ENCODE results near the gene OTUB1. TPM values are rescaled to one million over a fixed set of nuclear protein-coding genes. Genes with fewer than 3 reads are reported as not detected.

The OTUB1 gene
- polyA plus RNA-seq, 2 of the 4 experiments (the other 2 are of a cell fraction), result 97.4 to 113 TPM

DNA sequence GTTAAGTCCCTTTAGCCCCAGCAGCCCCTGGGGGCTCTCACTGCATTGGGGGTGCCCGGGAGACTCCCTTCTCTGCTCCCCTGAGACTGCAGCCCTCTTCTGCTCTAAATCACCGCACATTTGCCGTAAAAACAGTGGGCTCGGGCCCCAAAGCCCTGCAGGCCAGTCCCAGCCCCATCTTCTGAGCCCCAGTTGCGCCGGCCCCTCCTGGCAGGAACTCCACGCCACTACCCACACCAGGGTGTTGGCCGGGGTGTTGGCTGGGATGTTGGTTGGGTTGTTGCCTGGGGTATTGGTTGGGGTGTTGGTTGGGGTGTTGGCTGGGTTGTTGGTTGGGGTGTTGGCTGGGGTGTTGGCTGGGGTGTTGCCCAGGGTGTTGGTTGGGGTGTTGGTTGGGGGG lies 23.5 kb downstream of the OTUB1 start:
- H3K27ac ChIP-seq, result no peak overlapping the region
- WGBS (ENCODE audit: missing lambda C conversion rate), result 92% methylated on average over 8 of the region's 8 CpGs
- TF ChIP-seq FOSL2 (IDR thresholded peaks at IDR 0.05), result no peak
- no peak for TF ChIP-seq FOSL2 (CRISPR knock-in tag; IDR thresholded peaks at IDR 0.05)
- no peak for TF ChIP-seq HOXA7 (CRISPR knock-in tag; IDR thresholded peaks at IDR 0.05)
- no peak for TF ChIP-seq CHD4 (IDR thresholded peaks at IDR 0.05; ENCODE audit: borderline replicate concordance)
- no peak for TF ChIP-seq ESRRA (IDR thresholded peaks at IDR 0.05; ENCODE audit: borderline replicate concordance, low read length)
- TF ChIP-seq EHMT2 (IDR thresholded peaks at IDR 0.05; ENCODE audit: low read depth), result no peak
- TF ChIP-seq JUN (IDR thresholded peaks at IDR 0.05), result no peak
- no peak for TF ChIP-seq ZFP36 (IDR thresholded peaks at IDR 0.05; ENCODE audit: borderline replicate concordance, partially characterized antibody)
- no peak for TF ChIP-seq TFCP2L1 (CRISPR knock-in tag; IDR thresholded peaks at IDR 0.05)
- TF ChIP-seq, protein P1, sequence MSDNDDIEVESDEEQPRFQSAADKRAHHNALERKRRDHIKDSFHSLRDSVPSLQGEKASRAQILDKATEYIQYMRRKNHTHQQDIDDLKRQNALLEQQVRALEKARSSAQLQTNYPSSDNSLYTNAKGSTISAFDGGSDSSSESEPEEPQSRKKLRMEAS (IDR thresholded peaks at IDR 0.05), result no peak
- H3K4me2 ChIP-seq, result no peak overlapping the region
- H3K4me1 ChIP-seq, result peaks cover 32% of the 10 kb centered on the region
- H3K4me3 ChIP-seq, result no peak overlapping the region
- ChIA-PET POLR2A (interaction anchor here (0.7 kb wide), 1 partner anchor 41 kb away, joined by 4 read pairs; no protein-coding TSS in a partner anchor), CTCF (interaction anchor here (6.2 kb wide), 1 partner anchor 138 kb away, joined by 41 read pairs; no protein-coding TSS in a partner anchor)
- FAIRE-seq (no peak), DNase-seq (ENCODE audit: low read depth in 1 of 2, low spot score in 1 of 2) (no peak), ATAC-seq (no peak)
- 0 out of 3 replicates have a peak, but pooled peaks cover 3% of the 10 kb centered on the region for H3K9me3 ChIP-seq

DNA sequence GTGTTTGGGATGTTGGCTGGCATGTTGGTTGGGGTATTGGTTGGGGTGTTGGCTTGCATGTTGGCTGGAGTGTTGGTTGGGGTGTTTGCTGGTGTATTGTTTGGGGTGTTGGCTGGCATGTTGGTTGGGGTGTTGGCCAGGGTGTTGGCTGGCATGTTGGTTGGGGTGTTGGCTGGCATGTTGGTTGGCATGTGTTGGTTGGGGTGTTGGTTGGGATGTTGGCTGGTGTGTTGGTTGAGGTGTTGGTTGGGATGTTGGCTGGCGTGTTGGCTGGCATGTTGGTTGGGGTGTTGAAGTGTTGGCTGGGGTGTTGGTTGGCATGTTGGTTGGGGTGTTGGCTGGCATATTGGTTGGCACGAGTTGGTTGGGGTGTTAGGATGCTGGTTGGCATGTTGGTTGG lies 24.5 kb downstream of the OTUB1 start:
- CTCF ChIA-PET, result no interaction called here
- DNase-seq (ENCODE audit: low read depth in 1 of 2, low spot score in 1 of 2), result no peak
- TF ChIP-seq ZC3H11A (IDR thresholded peaks at IDR 0.05), result no peak
- peak; percentile 21; the same call in 1 of the 2 replicates for TF ChIP-seq EHMT2 (IDR thresholded peaks at IDR 0.05; ENCODE audit: low read depth)
- no peak overlapping the region for H3K4me2 ChIP-seq
- ATAC-seq, result no peak
- H3K27ac ChIP-seq, result no peak overlapping the region
- 0 out of 3 replicates have a peak, but pooled peaks cover 3% of the 10 kb centered on the region for H3K9me3 ChIP-seq
- POLR2A ChIA-PET, result no interaction called here
- FAIRE-seq, result no peak
- no peak overlapping the region for H3K4me3 ChIP-seq
- H3K4me1 ChIP-seq, result peaks cover 26% of the 10 kb centered on the region
- 85% methylated on average over 2 of the region's 2 CpGs for WGBS (ENCODE audit: missing lambda C conversion rate)

DNA sequence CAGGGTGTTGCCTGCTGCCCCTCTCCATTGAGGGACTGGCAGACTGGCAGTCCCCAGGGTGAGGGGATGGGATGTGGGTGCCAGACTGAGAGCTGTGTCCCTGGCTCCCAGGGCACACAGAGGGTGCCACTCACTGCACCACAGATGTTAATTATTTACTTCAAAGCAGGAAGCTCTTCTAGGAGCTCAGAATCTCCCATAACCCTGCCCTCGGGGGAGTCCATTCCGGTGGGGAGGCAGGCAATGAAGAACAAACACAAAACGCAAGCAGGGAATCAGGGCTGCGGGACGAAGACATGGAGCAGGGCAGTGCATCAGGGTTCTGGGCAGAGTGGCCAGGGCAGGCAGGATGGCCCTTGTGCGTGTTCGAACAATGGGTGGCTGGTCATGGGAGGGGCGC lies 25.1 kb downstream of the OTUB1 start:
- H3K4me3 ChIP-seq, result no peak overlapping the region
- TF ChIP-seq EHMT2 (IDR thresholded peaks at IDR 0.05; ENCODE audit: low read depth) (no peak), PHF8 (IDR thresholded peaks at IDR 0.05; ENCODE audit: borderline replicate concordance, low read depth) (no peak), FOSB (CRISPR knock-in tag; IDR thresholded peaks at IDR 0.05) (no peak), POLR2AphosphoS2 (conservative IDR thresholded peaks at IDR 0.05; ENCODE audit: low read length) (no peak), MAFK (IDR thresholded peaks at IDR 0.05; ENCODE audit: partially characterized antibody) (no peak), KDM5A (IDR thresholded peaks at IDR 0.05) (no peak), HDAC2 (IDR thresholded peaks at IDR 0.05) (no peak), HOXB13 (CRISPR knock-in tag; IDR thresholded peaks at IDR 0.05; ENCODE audit: low read depth) (no peak), KDM1A (IDR thresholded peaks at IDR 0.05; ENCODE audit: low read depth) (no peak), MYC (IDR thresholded peaks at IDR 0.05; ENCODE audit: borderline replicate concordance, low read length) (no peak), JUNB (IDR thresholded peaks at IDR 0.05) (no peak), CHD4 (IDR thresholded peaks at IDR 0.05; ENCODE audit: borderline replicate concordance) (no peak)
- TF ChIP-seq, protein P2, sequence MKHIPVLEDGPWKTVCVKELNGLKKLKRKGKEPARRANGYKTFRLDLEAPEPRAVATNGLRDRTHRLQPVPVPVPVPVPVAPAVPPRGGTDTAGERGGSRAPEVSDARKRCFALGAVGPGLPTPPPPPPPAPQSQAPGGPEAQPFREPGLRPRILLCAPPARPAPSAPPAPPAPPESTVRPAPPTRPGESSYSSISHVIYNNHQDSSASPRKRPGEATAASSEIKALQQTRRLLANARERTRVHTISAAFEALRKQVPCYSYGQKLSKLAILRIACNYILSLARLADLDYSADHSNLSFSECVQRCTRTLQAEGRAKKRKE (CRISPR knock-in tag; IDR thresholded peaks at IDR 0.05; ENCODE audit: low read depth), result no peak
- TF ChIP-seq, protein P1 (IDR thresholded peaks at IDR 0.05), result no peak
- ChIA-PET POLR2A (no interaction called here), CTCF (no interaction called here)
- ATAC-seq, result no peak
- 63% methylated on average over 8 of the region's 8 CpGs for WGBS (ENCODE audit: missing lambda C conversion rate)
- FAIRE-seq, result no peak
- 0 out of 6 replicates have a peak overlapping the region, but pooled peaks of 1 of the 2 experiments have one; percentile 18 for H3K27ac ChIP-seq
- H3K9me3 ChIP-seq, result 0 out of 3 replicates have a peak, but pooled peaks cover 3% of the 10 kb centered on the region
- H3K4me1 ChIP-seq, result peaks cover 20% of the 10 kb centered on the region
- no peak for DNase-seq (ENCODE audit: low read depth in 1 of 2, low spot score in 1 of 2)
- no peak overlapping the region; the same call in 2 of the 3 replicates for H3K4me2 ChIP-seq
